NCI-H510A treated with DMSO at 0.1 percent for 48 hours (cell line): ENCODE measurements around the gene MMP25.

Experiments used
- DNase-seq: peaks from one replicate; lab custom pipeline; 2025; lab: John Stamatoyannopoulos, UW

The MMP25 gene

GRCh38 chr16:3017794-3018506 is 28.4 kb upstream of the MMP25 start, which contains the start of gene CLDN6:
Gene CLDN6, minus strand, starts transcription at chr16:3018183. Its CDS starts 2,162 bp downstream, at chr16:3016021.
- no peak for DNase-seq

- no peak for DNase-seq
Measured at GRCh38 chr16:3019594-3020246, 26.6 kb upstream of the MMP25 start.

- peak; percentile 38 for DNase-seq
Measured at GRCh38 chr16:3020247-3020603, 26.1 kb upstream of the MMP25 start, which contains the start of gene TNFRSF12A. Gene TNFRSF12A, plus strand, starts transcription at chr16:3020368. Its CDS starts 30 bp downstream, at chr16:3020398.

DNA sequence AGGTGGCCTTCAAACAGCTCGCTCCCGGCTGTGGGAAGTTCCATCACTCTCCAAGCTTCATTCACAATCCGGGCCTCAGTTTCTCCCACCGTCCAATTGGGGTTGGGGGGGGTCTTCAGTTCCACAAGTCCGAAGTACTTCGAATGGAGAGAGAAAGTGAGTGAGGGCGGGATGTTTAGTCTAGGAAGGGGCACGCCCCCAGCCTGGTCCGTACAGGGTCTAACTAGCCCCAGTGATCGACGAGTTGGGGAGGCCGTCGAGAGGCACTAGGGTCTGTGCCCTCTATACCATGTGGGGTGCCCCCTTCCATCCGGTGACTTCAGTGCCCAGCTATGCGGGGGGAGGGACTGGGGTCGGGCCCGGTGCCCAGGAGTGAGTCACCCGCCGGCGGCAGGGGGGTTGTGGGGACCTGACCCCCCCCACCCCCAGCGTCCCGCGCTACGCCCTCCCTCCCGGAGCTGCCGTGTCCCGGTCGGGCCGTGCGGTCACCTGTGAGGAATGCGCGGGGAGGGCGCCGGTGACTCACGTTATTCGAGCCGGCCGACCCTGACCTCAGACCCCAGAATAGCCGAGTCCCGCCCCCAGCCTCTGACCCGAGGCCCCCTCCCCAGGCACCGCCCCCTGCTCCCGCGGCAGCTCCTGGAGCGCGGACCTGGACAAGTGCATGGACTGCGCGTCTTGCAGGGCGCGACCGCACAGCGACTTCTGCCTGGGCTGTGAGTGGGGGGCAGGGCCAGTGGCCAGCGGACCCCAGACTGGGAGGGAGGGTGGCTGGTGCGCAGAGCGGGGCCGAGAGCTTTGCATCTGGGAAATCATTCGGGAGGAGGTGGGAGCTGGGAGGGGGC is 25.5 kb upstream of the MMP25 start:
- DNase-seq, result no peak

- DNase-seq, result peak; percentile 12
Measured at GRCh38 chr16:3021449-3022207, 24.7 kb upstream of the MMP25 start.

GRCh38 chr16:3022208-3022683 is 24.1 kb upstream of the MMP25 start:
- DNase-seq, result no peak

- no peak for DNase-seq
Measured at GRCh38 chr16:3022684-3023414, 23.5 kb upstream of the MMP25 start.

DNA sequence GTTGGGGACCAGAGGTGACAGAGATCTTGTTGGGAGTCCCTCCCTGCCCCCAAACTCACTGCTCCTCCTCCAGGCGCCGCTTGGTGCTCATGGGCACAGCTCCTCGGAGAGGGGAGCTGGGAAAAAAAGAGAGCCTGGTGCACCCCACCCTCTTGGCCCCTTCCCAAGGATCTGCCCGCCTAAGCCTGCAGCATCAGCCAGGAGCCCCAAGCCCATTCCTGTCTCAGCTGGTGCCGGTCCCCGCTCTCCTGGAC is 23.0 kb upstream of the MMP25 start:
- no peak for DNase-seq

DNA sequence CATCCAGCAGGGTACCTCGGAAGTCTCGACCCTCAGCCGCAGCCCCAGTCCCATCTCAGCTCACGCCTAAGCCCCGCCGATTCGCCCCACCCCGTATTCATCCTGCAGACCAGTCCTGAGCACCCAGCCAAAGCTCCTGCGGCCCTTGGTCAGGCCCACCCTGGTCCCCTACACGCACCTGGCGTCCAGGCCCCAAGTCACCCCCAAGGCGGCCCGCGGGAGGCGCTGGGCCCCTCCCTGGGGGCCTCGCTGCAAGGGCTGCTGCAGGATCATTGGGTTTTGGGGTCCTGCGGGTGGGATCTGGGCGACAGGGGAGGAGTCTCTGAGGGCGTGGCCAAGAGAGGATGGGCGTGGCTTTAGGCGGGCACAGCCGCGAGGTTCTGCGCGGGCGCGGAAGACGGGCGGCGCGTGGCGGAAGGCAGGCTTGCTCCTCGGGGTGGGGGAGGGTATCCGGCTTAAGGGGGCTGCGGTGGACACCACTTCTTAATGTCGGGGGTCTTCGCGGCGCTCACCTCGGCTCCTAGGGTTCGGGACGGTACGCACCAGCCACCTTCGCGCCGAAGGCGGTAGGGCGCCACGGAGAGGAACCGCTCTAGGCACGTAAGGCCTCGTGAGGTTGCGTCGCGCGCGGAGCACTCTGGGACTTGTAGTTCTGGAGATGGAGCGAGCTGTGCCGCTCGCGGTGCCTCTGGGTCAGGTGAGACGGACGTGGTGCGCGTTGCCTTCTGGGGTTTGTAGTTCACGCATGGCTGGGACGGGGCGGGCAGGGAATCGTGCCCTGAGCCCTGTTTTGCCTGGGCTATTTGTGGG is 22.5 kb upstream of the MMP25 start, which contains the start of the genes HCFC1R1 and THOC6:
HCFC1R1 (minus strand) TSS at position 274 of the 810 bp plus-strand sequence; CDS start at position 273, 1 bp downstream.
THOC6 (plus strand) TSS at position 367 of the 810 bp plus-strand sequence; CDS start at position 659, 292 bp downstream.
- peak; percentile 82 for DNase-seq

DNA sequence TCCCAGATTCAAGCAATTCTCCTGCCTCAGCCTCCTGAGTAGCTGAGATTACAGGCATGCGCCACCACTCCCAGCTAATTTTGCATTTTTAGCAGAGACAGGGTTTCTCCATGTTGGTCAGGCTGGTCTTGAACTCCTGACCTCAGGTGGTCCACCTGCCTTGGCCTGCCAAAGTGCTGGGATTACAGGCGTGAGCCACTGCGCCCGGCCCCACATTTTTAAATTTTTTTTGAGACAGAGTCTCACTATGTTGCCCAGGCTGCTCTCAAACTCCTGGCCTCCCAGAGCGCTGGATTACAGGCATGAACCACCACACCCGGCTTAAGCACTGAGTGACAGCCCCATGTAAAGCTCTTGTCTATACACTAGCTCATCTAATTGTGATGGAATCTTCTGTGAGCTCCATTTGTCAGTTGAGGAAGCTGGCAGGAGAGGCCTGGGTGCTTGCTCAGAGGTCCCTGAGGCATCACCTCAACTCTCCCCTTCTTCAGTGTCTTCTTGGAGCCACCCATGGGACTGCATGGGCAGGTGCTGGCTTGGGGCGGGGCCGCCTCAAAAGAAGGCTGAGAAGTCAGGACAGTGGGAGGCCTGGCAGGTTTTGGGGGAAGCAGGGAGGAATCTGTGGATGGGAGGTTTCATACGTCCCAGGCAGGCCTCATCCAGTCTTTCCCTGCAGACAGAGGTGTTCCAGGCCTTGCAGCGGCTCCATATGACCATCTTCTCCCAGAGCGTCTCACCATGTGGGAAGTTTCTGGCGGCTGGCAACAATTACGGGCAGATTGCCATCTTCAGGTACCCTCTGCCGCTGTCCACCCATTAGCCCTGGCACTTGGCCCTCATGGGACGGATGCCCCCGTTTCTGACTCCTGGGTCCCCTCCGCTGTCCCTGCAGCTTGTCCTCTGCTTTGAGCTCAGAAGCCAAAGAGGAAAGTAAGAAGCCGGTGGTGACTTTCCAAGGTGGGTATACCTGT is 21.0 kb upstream of the MMP25 start:
- DNase-seq, result no peak

DNA sequence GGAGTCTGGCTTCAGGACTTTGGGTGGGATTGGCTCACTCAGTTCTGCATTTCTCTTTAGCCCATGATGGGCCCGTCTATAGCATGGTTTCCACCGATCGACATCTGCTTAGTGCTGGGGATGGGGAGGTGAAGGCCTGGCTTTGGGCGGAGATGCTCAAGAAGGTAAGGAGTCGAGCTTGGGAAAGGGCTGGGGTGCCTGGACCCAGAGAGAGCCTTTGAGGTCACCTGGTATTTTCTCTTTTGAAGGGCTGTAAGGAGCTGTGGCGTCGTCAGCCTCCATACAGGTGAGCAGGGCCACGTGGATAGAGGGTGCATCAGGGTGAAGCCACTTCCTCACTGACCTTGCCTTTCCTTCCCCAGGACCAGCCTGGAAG is 20.4 kb upstream of the MMP25 start:
- DNase-seq, result no peak

DNA sequence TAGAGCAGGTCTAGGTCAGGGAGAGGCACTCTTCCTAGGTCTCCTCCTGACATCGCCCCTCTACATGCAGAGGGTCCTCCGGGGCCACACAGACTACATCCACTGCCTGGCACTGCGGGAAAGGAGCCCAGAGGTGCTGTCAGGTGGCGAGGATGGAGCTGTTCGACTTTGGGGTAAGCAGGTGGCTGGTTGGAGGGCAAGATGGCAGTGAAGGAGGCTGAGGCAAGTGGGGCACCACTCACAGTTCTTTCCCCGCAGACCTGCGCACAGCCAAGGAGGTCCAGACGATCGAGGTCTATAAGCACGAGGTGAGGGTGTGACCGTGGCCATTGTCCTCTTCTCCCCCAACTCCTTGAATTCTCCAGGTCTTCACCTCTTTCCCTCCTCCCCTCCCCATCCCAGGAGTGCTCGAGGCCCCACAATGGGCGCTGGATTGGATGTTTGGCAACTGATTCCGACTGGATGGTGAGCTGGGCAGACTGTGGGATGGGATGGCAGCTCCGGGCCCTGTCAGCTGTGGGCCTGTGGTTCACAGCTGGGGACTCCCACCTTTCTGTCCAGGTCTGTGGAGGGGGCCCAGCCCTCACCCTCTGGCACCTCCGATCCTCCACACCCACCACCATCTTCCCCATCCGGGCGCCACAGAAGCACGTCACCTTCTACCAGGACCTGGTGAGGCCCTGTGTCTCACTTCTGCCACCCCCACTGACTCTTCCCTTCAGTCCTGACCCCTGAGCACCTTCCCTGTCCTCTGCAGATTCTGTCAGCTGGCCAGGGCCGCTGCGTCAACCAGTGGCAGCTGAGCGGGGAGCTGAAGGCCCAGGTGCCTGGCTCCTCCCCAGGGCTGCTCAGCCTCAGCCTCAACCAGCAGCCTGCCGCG is 19.5 kb upstream of the MMP25 start:
- DNase-seq, result no peak

GRCh38 chr16:3027489-3027795 is 18.9 kb upstream of the MMP25 start:
- DNase-seq, result no peak

GRCh38 chr16:3027983-3028715 is 18.2 kb upstream of the MMP25 start:
- DNase-seq, result peak; percentile 70

GRCh38 chr16:3028716-3029319 is 17.5 kb upstream of the MMP25 start:
- DNase-seq, result no peak

- DNase-seq, result no peak
Measured at GRCh38 chr16:3029491-3030221, 16.7 kb upstream of the MMP25 start.
